NT2/D1 (cell line): Measurements from ENCODE around the gene CYSTM1.

Experiments
- DNase-seq: peaks from one replicate; pipeline ENCODE4 v3.0.0-alpha.2; 2011; ENCODE audit warnings: low read depth, low spot score
- H3K27me3 ChIP-seq: 2 replicates; pipeline ENCODE4 v1.6.0; 2011; ENCODE audit warnings: mild to moderate bottlenecking; ENCODE audit not compliant: insufficient read length, insufficient read depth
- H3K36me3 ChIP-seq: 2 replicates; pipeline ENCODE4 v1.6.1; 2011; ENCODE audit warnings: mild to moderate bottlenecking, low read length, mixed read lengths; ENCODE audit not compliant: insufficient read depth, insufficient read length
- H3K4me1 ChIP-seq: 2 replicates; pipeline ENCODE4 v1.5.1; 2011; ENCODE audit not compliant: insufficient read depth, insufficient read length
- H3K4me3 ChIP-seq: 2 replicates; pipeline ENCODE4 v1.5.1; 2011; ENCODE audit warnings: low read depth; ENCODE audit not compliant: insufficient read length
- H3K9ac ChIP-seq: 2 replicates; pipeline ENCODE4 v1.6.0; 2011; ENCODE audit warnings: low read depth; ENCODE audit not compliant: insufficient read length
- H3K9me3 ChIP-seq: 2 replicates; pipeline ENCODE4 v1.5.1; 2011; ENCODE audit warnings: mild to moderate bottlenecking, low read length; ENCODE audit not compliant: insufficient read depth
- SUZ12 ChIP-seq: IDR thresholded peaks from 2 replicates; pipeline ENCODE4 v1.6.1; 2011; ENCODE audit not compliant: insufficient read length, insufficient read depth; ENCODE audit errors: extremely low read depth
- YY1 ChIP-seq: IDR thresholded peaks from 2 replicates; pipeline ENCODE4 v1.6.1; 2011; ENCODE audit not compliant: insufficient read length, insufficient read depth
- ZNF274 ChIP-seq: IDR thresholded peaks from 2 replicates; pipeline ENCODE4 v1.6.1; 2011; ENCODE audit warnings: mild to moderate bottlenecking, low read depth, low read length

The CYSTM1 gene

DNA sequence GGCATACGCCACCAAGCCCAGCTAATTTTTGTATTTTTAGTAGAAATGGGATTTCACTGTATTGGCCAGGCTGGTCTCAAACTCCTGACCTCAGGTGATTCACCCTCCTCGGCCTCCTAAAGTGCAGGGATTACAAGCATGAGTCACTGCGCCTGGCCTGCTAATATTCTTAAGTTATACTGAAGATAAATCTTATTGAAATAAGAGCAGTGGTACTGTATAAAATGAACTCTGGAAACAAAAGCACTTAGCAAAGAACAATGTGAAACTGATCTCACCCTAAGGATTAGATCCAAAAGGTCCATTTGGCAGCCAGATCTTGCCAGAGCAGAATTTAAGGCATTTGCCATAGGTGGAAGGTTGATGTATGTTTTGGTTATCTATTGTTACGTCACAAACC, 27.1 kb downstream of the CYSTM1 start:
- H3K27me3 ChIP-seq = no peaks in the 10 kb centered on the region
- no peaks in the 10 kb centered on the region for H3K4me1 ChIP-seq
- H3K9ac ChIP-seq = no peak overlapping the region
- no peak overlapping the region for H3K4me3 ChIP-seq
- DNase-seq = no peak
- H3K9me3 ChIP-seq = no peaks in the 10 kb centered on the region
- TF ChIP-seq ZNF274 (no peak), YY1 (no peak), SUZ12 (no peak)
- no peaks in the 10 kb centered on the region for H3K36me3 ChIP-seq

GRCh38 chr5:140202610-140203009, 27.6 kb downstream of the CYSTM1 start:
- Histone ChIP-seq H3K4me3 (no peak overlapping the region), H3K9me3 (no peaks in the 10 kb centered on the region), H3K36me3 (no peaks in the 10 kb centered on the region), H3K27me3 (no peaks in the 10 kb centered on the region), H3K9ac (no peak overlapping the region), H3K4me1 (no peaks in the 10 kb centered on the region)
- no peak for DNase-seq
- TF ChIP-seq SUZ12 (no peak), ZNF274 (no peak), YY1 (no peak)

DNA sequence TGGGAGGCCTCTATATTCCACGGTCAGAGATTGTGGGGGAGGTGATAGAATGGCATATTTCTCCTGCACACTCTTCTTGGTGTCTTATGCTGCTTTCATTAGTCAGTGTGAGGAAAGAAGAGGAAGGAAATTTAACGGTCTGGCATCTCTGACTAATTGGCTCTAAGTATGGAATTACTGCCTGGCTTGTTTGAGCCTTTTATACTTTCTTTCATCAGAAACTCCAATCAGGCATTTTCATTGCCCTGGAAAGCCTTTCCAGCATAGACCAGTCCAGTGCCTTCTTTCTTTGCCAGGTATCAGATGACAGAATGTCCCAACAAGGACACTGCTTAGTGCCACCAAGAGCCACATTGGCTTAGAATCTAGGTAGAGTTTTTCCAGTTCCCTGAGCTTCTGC, 30.2 kb downstream of the CYSTM1 start:
- Histone ChIP-seq H3K4me3 (no peak overlapping the region), H3K27me3 (no peaks in the 10 kb centered on the region), H3K4me1 (no peaks in the 10 kb centered on the region), H3K9ac (no peak overlapping the region), H3K9me3 (no peaks in the 10 kb centered on the region), H3K36me3 (no peaks in the 10 kb centered on the region)
- no peak for DNase-seq
- TF ChIP-seq YY1 (no peak), ZNF274 (no peak), SUZ12 (no peak)

GRCh38 chr5:140205952-140206351, 31.0 kb downstream of the CYSTM1 start:
- Histone ChIP-seq H3K27me3 (no peaks in the 10 kb centered on the region), H3K4me3 (no peak overlapping the region), H3K36me3 (no peaks in the 10 kb centered on the region), H3K9ac (no peak overlapping the region), H3K9me3 (no peaks in the 10 kb centered on the region), H3K4me1 (no peaks in the 10 kb centered on the region)
- DNase-seq = no peak
- TF ChIP-seq SUZ12 (no peak), ZNF274 (no peak), YY1 (no peak)

GRCh38 chr5:140207250-140207964, 32.4 kb downstream of the CYSTM1 start:
- no peak for DNase-seq
- no peaks in the 10 kb centered on the region for H3K36me3 ChIP-seq
- H3K4me1 ChIP-seq = no peaks in the 10 kb centered on the region

GRCh38 chr5:140208065-140208464, 33.1 kb downstream of the CYSTM1 start:
- no peak overlapping the region for H3K9ac ChIP-seq
- H3K27me3 ChIP-seq = no peaks in the 10 kb centered on the region
- DNase-seq = no peak

More at GRCh38 chr5:140207250-140207964, 32.4 kb downstream of the CYSTM1 start:
- H3K27me3 ChIP-seq = no peaks in the 10 kb centered on the region
- H3K9ac ChIP-seq = no peak overlapping the region
- no peaks in the 10 kb centered on the region for H3K9me3 ChIP-seq
- H3K4me3 ChIP-seq = no peak overlapping the region
- TF ChIP-seq YY1 (no peak), SUZ12 (no peak), ZNF274 (no peak)

DNA sequence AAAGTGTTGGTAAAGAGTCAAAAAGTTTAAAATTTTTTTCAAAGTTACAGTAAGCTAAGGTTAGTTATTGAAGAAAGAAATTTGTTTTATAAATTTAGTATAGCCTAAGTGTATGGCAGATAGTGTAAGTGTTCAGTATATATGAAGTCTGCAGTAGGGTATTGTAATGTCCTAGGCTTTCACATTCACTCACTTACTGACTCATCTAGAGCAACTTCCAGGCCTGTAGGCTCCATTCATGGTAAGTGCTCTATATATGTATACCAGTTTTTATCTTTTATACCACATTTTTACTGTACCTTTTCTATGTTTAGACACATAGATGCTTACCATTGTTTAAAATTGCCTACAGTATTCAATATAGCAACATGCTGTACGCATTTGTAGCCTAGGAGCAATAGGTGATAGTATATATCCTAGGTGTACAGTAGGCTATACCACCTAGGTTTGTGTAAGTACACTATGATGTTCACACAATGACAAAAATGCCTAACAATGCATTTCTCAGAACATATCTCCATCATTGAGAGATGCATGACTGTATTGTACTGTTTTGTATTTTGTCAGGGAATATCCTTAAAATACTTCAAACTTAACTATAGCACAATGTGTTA, 38.5 kb downstream of the CYSTM1 start:
- H3K36me3 ChIP-seq = no peaks in the 10 kb centered on the region
- no peak for TF ChIP-seq YY1
- TF ChIP-seq SUZ12 = no peak
- no peak for TF ChIP-seq ZNF274
- H3K9ac ChIP-seq = no peak overlapping the region
- no peaks in the 10 kb centered on the region for H3K9me3 ChIP-seq
- no peak for DNase-seq
- peaks cover 3% of the 10 kb centered on the region for H3K4me1 ChIP-seq
- H3K4me3 ChIP-seq = no peak overlapping the region
- no peaks in the 10 kb centered on the region for H3K27me3 ChIP-seq

More at GRCh38 chr5:140208065-140208464, 33.1 kb downstream of the CYSTM1 start:
- H3K36me3 ChIP-seq = no peaks in the 10 kb centered on the region
- no peaks in the 10 kb centered on the region for H3K4me1 ChIP-seq
- TF ChIP-seq YY1 (no peak), SUZ12 (no peak), ZNF274 (no peak)
- no peaks in the 10 kb centered on the region for H3K9me3 ChIP-seq
- H3K4me3 ChIP-seq = no peak overlapping the region
